ENCODE results near the gene DUSP22. TPM values are rescaled to one million over a fixed set of nuclear protein-coding genes. Genes with fewer than 3 reads are reported as not detected.
"Not testable (repeated sequence)": the region's sequence is repeated elsewhere in the genome, so short reads cannot be mapped to it uniquely, and the experiment has no call there.

Gene DUSP22
- total RNA-seq, 1 experiment from 2014 or later: 19.2 TPM

GRCh38 chr6:371851-372250 lies 79.6 kb downstream of the DUSP22 start:
- RAD21 ChIA-PET (ENCODE audit: low non-redundant PET in 1 of 2, low total read pairs in 2 of 2, uncharacterized antibody in 2 of 2, unreplicated experiment in 2 of 2); ATAC-seq; H3K4me2 ChIP-seq (ENCODE audit: low read length); H3K79me2 ChIP-seq (ENCODE audit: insufficient read depth, low read length); H3K9ac ChIP-seq (ENCODE audit: low read length); H3K36me3 ChIP-seq (ENCODE audit: control insufficient read depth in 1 of 2, insufficient read depth in 2 of 2, low read length in 2 of 2); H3K4me1 ChIP-seq (ENCODE audit: control insufficient read depth in 1 of 2, insufficient read depth in 2 of 2, low read length in 2 of 2); intact Hi-C loops (cut with micrococcal nuclease); BruUV-seq (replicated peaks); CTCF ChIA-PET; H2AFZ ChIP-seq (ENCODE audit: low read depth, low read length, poor library complexity, severe bottlenecking); H4K20me1 ChIP-seq (ENCODE audit: insufficient read depth); H3K27me3 ChIP-seq (ENCODE audit: insufficient read depth, low read length); POLR2A ChIA-PET; H3K9me2 ChIP-seq (ENCODE audit: insufficient read depth); DNase-seq (ENCODE audit: low read depth, low spot score); H3K4me3 ChIP-seq (replicated peaks in 1 of 2; ENCODE audit: low read depth in 1 of 2, low read length in 2 of 2); H3K27ac ChIP-seq (ENCODE audit: low read depth, low read length): not testable (repeated sequence)
- H3K9me3 ChIP-seq (ENCODE audit: control insufficient read depth in 1 of 2, insufficient read depth in 1 of 2, low read depth in 1 of 2, low read length in 2 of 2): peaks cover 7 to 13% of the 10 kb centered on the region in 2 experiments; a peak in 2 of 4 replicates

DNA sequence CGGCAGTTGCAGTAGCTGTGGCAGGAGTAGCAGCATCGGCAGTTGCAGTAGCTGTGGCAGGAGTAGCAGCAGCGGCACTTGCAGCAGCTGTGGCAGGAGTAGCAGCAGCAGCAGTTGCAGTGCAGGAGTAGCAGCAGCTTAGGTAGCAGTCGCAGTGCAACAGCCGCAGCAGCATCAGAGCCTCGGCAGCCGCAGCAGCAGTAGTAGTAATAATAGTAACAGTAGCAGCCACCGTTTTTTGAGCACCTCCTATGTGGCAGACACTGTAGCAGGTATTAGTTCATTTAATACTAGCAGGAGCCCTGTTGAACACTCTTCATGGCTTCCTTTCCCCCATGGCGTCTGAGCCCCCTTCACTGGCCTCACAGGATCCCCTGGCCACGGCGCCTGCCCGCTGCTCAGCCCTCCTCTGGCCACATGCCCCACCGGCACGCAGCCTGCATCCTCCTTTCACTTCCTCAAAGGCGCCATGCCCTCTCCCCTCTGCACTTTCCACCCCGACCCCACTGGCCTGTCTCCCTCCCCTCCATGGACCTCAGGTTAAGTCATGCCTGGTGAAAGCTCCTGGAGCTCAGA lies 80.1 kb downstream of the DUSP22 start:
- Histone ChIP-seq H3K79me2 (ENCODE audit: insufficient read depth, low read length) (no peaks in the 10 kb centered on the region), H3K4me1 (ENCODE audit: control insufficient read depth in 1 of 2, insufficient read depth in 2 of 2, low read length in 2 of 2) (no peaks in the 10 kb centered on the region), H3K36me3 (ENCODE audit: control insufficient read depth in 1 of 2, insufficient read depth in 2 of 2, low read length in 2 of 2) (no peaks in the 10 kb centered on the region), H3K27me3 (ENCODE audit: insufficient read depth, low read length) (0 out of 2 replicates have a peak, but pooled peaks cover 6% of the 10 kb centered on the region), H3K9me2 (ENCODE audit: insufficient read depth) (no peaks in the 10 kb centered on the region), H3K9me3 (ENCODE audit: control insufficient read depth in 1 of 2, insufficient read depth in 1 of 2, low read depth in 1 of 2, low read length in 2 of 2) (peaks cover 6 to 10% of the 10 kb centered on the region in 2 experiments; a peak in 2 of 4 replicates), H3K27ac (ENCODE audit: low read depth, low read length) (no peak overlapping the region), H4K20me1 (ENCODE audit: insufficient read depth) (no peaks in the 10 kb centered on the region), H3K4me3 (replicated peaks in 1 of 2; ENCODE audit: low read depth in 1 of 2, low read length in 2 of 2) (no peak overlapping the region), H3K4me2 (ENCODE audit: low read length) (no peak overlapping the region), H3K9ac (ENCODE audit: low read length) (no peak overlapping the region), H2AFZ (ENCODE audit: low read depth, low read length, poor library complexity, severe bottlenecking) (no peak overlapping the region)
- no TSS peak for BruUV-seq (replicated peaks)
- DNase-seq (ENCODE audit: low read depth, low spot score) (no peak), ATAC-seq (no peak)
- intact Hi-C loops (cut with micrococcal nuclease): no loop called here
- RAD21 ChIA-PET (ENCODE audit: low non-redundant PET in 1 of 2, low total read pairs in 2 of 2, uncharacterized antibody in 2 of 2, unreplicated experiment in 2 of 2): no interaction called here
- POLR2A ChIA-PET: no interaction called here
- TF ChIP-seq REST (IDR thresholded peaks at IDR 0.05; ENCODE audit: low read depth): no peak
- TF ChIP-seq TCF7L2 (IDR thresholded peaks at IDR 0.05; ENCODE audit: borderline replicate concordance, extremely low read depth, insufficient read depth, insufficient read length): no peak
- TF ChIP-seq POLR2A (IDR thresholded peaks at IDR 0.05; ENCODE audit: borderline replicate concordance, extremely low read depth, insufficient read depth, insufficient read length): no peak
- no peak for TF ChIP-seq ZBTB33 (IDR thresholded peaks at IDR 0.05; ENCODE audit: extremely low read depth, insufficient replicate concordance, low read length)
- TF ChIP-seq, protein P1, sequence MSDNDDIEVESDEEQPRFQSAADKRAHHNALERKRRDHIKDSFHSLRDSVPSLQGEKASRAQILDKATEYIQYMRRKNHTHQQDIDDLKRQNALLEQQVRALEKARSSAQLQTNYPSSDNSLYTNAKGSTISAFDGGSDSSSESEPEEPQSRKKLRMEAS (IDR thresholded peaks at IDR 0.05): no peak
- TF ChIP-seq JUND (IDR thresholded peaks at IDR 0.05): no peak
- no peak for TF ChIP-seq CEBPB (IDR thresholded peaks at IDR 0.05; ENCODE audit: low read depth)
- CTCF ChIA-PET: no interaction called here
